HG03097 (cell line): ENCODE results near the gene HDAC6.

Source experiments
- ATAC-seq: cut with Tn5 transposase; IDR thresholded peaks from one replicate; pipeline ENCODE4 v1.9.1; 2021; ENCODE audit not compliant: unreplicated experiment, low FRiP score

Gene HDAC6

GRCh38 chrX:48801280-48802088 lies at the start of gene HDAC6:
HDAC6 (plus strand) TSS chrX:48802067; CDS start chrX:48802693, 626 bp downstream.
- peak; percentile 78 for ATAC-seq

DNA sequence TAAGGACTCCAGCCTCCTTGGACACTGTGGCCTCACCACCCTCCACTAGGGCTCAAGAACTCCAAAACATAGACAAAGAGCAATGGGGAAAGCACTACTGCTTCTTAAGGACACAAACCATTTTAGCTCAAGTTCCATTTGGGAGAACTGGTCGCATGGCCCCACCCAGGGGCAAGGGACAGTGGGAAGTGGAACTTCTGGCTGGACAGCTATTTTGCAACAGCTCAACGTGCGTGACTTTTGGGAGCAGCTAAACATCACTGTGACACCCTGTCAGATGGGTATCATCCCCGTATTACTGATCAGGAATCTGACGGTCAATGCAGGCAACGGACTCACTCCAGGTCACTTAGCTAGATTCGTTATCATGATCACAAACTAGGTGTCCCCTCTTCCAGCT lies 49.4 kb upstream of the HDAC6 start:
- ATAC-seq = no peak

DNA sequence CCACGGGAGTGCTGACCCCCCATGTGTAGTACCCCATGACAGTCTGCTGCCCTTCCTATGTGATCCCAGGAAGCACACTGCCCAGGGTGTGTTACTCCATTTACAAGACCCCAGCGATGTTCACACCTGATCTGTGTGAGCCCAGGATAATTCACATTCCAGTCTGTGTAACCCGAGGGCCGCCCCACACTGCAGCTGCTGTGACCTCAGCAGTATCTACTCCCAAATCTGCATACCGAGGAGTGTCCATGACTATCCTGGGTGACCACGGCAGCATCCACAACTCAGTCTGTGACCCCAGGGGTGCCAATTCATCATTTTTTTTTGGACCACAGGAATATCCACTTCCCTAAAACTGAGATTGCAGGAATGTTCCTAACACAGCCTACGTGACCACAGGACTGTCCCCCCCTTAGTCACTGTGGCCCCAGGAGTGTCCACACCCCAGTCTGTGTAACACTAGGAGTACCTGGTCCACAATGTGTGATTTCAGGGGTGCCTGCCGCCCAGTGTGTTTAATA lies 48.1 kb upstream of the HDAC6 start:
- ATAC-seq = no peak

GRCh38 chrX:48754238-48754637 lies 47.6 kb upstream of the HDAC6 start:
- no peak for ATAC-seq

DNA sequence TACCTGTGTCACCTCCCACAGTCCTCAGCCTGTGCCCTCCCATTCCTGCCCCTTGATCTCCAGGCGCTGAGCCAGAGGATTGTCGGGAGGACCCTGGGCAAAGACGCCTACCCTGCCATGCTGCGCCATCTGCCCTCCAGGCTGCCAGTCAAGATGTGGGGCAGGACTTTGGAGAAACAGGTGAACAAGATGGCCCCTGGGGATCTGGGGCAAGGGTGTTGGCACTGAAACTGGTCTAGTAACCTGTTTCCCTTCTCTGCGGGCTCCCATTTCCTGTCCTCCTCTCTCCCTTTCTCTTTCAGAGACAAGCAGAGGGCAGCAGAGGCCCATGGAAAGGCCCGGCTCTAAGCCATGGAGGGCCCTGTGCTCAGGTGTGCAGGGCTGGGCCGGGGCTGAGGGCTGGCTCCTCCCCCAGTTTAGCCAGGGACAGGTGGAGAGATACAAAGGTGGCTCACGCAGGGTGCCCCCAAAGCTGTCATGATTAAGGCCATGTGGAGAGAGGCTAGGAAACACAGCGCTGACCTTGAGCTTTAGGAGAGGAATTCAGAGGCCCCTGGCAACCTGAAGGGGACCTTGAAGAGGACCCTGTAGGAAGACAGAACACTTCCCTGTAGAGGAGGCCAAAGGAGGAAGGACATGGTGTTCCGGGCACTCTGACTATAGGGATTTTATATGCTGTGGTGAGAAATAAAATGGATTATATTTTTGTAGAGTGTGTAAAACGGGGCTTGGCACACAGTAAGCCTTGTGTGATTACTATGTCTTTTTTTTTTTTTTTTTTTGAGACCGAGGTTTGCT lies 40.0 kb upstream of the HDAC6 start, which contains the start of gene GLOD5:
Gene GLOD5, plus strand, starts transcription at position 74 of the 798 bp plus-strand sequence. Its CDS starts 44 bp downstream, at position 118.
- no peak for ATAC-seq

DNA sequence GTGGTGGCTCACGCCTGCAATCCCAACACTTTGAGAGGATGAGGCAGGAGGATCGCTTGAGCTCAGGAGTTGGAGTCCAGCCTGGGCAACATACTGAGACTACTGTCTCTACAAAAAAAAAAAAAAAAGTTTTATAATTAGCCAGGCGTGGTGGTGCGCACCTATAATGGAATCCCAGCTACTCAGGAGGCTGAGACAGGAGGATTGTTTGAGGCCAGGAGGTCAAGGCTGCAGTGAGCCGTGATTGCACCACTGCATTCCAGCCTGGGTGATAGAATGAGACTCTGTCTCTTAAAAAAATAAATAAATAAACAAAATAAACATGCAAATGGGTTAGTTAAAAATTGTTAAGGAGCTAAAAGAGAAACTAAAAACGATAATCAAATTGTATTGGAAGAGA lies 32.6 kb upstream of the HDAC6 start:
- no peak for ATAC-seq

DNA sequence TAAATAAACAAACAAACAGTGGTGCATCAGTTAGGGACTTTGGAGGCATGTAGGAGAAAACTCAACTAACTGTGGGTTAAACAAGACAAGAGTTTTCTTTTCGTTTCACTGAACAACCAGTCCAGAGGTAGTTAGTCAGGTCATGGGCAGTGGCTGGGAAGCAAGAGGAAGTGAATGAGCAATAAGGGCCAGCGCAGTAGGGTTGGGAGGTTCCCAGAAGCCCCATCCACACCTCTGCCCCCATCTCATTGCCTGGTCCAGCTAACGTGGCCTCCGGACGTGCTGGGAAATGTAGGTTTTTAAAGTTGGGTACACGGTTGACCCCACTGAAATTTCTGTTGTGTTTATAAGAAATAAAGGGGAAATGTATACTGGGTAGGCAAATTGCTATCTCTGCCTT lies 31.6 kb upstream of the HDAC6 start:
- ATAC-seq = no peak

- no peak for ATAC-seq
Measured at GRCh38 chrX:48772602-48773001, 29.3 kb upstream of the HDAC6 start.

- no peak for ATAC-seq
Measured at GRCh38 chrX:48776818-48777439, 24.9 kb upstream of the HDAC6 start.

GRCh38 chrX:48779399-48779798 lies 22.5 kb upstream of the HDAC6 start:
- no peak for ATAC-seq

GRCh38 chrX:48781705-48782104 lies 20.2 kb upstream of the HDAC6 start:
- ATAC-seq = no peak

GRCh38 chrX:48782216-48782615 lies 19.7 kb upstream of the HDAC6 start:
- ATAC-seq = no peak

- ATAC-seq = no peak
Measured at GRCh38 chrX:48782795-48783194, 19.1 kb upstream of the HDAC6 start.

DNA sequence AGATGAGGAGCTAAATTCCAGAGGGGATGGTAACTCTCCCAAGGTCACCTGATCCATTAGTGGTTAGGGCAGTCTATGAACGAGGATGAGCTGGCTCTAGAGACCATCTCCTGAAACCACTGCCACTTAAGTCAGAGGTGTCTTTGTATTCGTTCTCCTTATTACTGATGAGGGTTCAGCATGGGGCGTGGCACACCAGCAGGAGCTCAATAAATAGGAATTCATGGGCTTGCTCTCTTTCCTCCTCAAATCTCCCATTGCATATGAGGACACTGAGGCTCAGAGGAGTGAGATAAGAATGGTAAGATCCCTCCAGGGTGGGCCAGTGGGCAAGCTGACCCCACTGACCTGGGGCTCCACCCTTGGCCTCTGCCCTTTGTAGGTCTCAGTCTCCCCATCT lies 17.1 kb upstream of the HDAC6 start:
- ATAC-seq = no peak

DNA sequence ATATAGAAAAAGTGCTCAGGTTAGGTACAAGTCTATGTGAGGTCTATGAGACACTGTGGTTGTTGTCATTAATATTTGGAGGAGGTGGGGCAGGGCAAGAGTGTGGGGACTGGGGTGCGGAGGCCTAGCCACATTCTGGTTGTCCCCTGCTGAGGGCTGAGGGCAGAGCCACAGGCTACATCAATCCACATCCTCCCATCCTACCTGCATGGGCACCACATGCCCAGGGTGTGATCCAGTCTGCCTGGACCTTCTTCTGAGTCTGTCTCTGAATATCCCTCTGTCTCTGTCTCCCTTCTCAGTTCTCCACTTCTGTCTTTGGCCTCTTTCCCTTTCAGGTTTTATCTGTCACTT lies 16.7 kb upstream of the HDAC6 start:
- ATAC-seq = no peak

DNA sequence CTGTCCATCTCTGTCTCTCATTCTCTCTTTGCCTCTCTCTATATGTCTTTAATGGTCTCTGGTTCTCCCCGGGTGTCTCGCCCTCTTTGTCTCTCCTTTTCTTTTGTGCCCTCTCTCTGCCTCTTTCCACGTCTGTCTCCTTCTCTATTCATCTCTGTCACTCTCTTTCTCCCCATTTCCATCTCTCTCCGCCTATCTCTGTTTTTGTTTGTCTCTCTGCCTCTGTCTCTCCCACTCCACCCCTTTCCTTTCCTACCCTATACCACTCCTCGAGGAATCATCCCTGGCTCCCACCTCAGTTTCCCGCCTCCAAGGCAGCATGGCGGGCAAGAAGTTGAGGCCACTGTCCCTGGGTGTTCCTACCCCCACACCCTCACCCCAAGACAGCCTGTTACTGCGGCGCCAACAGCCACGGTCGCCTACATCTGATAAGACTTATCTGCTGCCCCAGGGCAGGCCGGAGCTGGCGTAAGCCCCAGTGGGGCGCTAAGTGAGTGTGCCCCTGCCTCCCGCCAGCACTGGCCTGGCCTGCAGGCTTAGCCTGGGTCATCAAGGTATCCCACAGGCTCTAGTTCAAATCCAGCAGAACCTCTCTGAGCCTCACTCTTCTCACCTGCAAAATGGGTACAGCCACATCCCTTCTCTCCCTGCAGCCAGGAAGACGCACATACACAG lies 16.2 kb upstream of the HDAC6 start:
- no peak for ATAC-seq

DNA sequence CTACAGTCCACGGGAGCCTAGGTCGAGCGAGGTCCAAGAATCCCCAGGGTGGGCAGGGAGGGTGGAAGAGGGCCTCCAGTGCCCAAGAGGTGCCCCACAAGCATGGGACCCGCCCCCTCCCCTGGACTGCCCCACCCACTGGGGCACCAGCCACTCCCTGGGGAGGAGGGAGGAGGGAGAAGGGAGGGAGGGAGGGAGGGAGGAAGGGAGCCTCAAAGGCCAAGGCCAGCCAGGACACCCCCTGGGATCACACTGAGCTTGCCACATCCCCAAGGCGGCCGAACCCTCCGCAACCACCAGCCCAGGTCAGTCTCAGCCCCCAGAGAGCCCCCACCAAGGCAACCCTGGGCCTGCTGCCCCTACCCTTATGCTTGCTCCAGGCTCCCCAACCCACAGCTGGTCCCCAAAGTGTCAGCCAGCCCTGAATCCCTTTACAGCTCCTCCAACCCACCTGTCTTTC lies 15.5 kb upstream of the HDAC6 start, which contains the start of gene GATA1:
Gene GATA1, plus strand, starts transcription at position 250 of the 460 bp plus-strand sequence. CDS start 4,520 bp downstream, outside the sequence.
- no peak for ATAC-seq

DNA sequence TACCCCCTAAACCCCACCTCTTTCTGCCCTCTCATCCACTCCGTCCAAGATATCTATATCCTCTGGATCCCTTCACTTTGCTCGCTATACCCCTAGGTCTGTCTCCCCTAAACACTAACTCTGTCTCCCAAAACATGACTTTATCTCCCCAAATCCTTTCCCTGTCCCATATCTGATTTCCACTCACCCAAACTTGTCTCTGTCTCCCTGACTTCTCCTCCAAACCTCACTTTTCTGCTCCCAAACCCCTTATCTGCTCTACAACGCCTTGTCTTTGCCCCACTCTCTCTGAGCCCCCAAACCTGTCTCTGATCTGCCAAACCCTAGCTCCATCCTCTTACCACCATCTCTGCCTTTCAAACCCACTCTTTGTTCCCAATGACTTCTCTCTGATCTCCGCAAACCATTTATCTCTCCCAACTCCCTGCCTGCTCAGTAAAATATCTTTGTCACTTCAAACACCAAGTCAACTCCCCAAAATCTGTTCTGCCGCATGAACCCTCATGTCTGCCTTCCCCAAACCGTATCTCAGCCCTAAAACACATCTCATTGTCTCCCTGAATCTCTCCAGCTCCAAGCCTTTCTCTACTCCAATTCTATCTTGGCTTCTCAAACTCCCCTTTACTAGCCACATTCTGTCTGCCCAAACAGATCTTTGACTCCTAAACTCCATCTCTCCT lies 14.9 kb upstream of the HDAC6 start:
- ATAC-seq = no peak

- ATAC-seq = no peak
Measured at GRCh38 chrX:48787505-48788443, 14.1 kb upstream of the HDAC6 start.
